Jurkat, Clone E6-1 (cell line): ENCODE data around the gene IZUMO4.
"Not testable (repeated sequence)": the region's sequence is repeated elsewhere in the genome, so short reads cannot be mapped to it uniquely, and the experiment has no call there.

Source experiments
- DNase-seq: peaks from one replicate; pipeline ENCODE4 v3.0.0-alpha.2; 2011; ENCODE audit warnings: low read depth, low spot score
- H3K4me3 ChIP-seq: 2 replicates; pipeline ENCODE4 v1.5.1; 2011; ENCODE audit warnings: mild to moderate bottlenecking, low read length, control low read depth, moderate library complexity

IZUMO4 gene

GRCh38 chr19:2077833-2078619, 18.7 kb upstream of the IZUMO4 start:
- H3K4me3 ChIP-seq = no peak overlapping the region
- DNase-seq = no peak

- DNase-seq = no peak
- H3K4me3 ChIP-seq = no peak overlapping the region
Measured at GRCh38 chr19:2079076-2079864, 17.4 kb upstream of the IZUMO4 start.

GRCh38 chr19:2079865-2080301, 16.8 kb upstream of the IZUMO4 start:
- no peak overlapping the region for H3K4me3 ChIP-seq
- no peak for DNase-seq

- H3K4me3 ChIP-seq = no peak overlapping the region
Measured at GRCh38 chr19:2080336-2080988, 16.3 kb upstream of the IZUMO4 start.

GRCh38 chr19:2081873-2082810, 14.6 kb upstream of the IZUMO4 start:
- H3K4me3 ChIP-seq = peak overlapping the region; percentile 72
- DNase-seq = peak; percentile 39

More at GRCh38 chr19:2080336-2080988, 16.3 kb upstream of the IZUMO4 start:
- no peak for DNase-seq

- DNase-seq = peak; percentile 92
- peak overlapping the region; percentile 72 for H3K4me3 ChIP-seq
Measured at GRCh38 chr19:2083174-2083854, 13.4 kb upstream of the IZUMO4 start.

GRCh38 chr19:2084993-2085720, 11.6 kb upstream of the IZUMO4 start:
- H3K4me3 ChIP-seq = peak overlapping the region; percentile 72
- DNase-seq = peak; percentile 99

GRCh38 chr19:2086695-2087620, 9.8 kb upstream of the IZUMO4 start:
- DNase-seq = peak; percentile 62
- H3K4me3 ChIP-seq = not testable (repeated sequence)

GRCh38 chr19:2087621-2088100, 9.1 kb upstream of the IZUMO4 start:
- no peak overlapping the region for H3K4me3 ChIP-seq
- DNase-seq = peak; percentile 41

- H3K4me3 ChIP-seq = no peak overlapping the region
- DNase-seq = no peak
Measured at GRCh38 chr19:2089001-2089711, 7.6 kb upstream of the IZUMO4 start.

- H3K4me3 ChIP-seq = peak overlapping the region; percentile 33; the same call in 1 of the 2 replicates
- DNase-seq = no peak
Measured at GRCh38 chr19:2089727-2090053, 7.0 kb upstream of the IZUMO4 start.

GRCh38 chr19:2091926-2092525, 4.7 kb upstream of the IZUMO4 start:
- not testable (repeated sequence) for H3K4me3 ChIP-seq, DNase-seq

GRCh38 chr19:2096034-2096479, 658 bp upstream of the IZUMO4 start, which contains the start of gene MOB3A:
Gene MOB3A (minus strand): TSS chr19:2096326. CDS start chr19:2078560, 17,766 bp downstream.
- H3K4me3 ChIP-seq = peak within 1 kb of the TSS; percentile 76
- DNase-seq = peak; percentile 85

- peak overlapping the region; percentile 55 for H3K4me3 ChIP-seq
- DNase-seq = no peak
Measured at GRCh38 chr19:2097203-2097885, 629 bp downstream of the IZUMO4 start.

GRCh38 chr19:2097886-2098327, 1.2 kb downstream of the IZUMO4 start:
- no peak for DNase-seq
- H3K4me3 ChIP-seq = no peak overlapping the region
